ENCODE measurements around the gene EID2. TPM values are rescaled to one million over a fixed set of nuclear protein-coding genes. Genes with fewer than 3 reads are reported as not detected.

Gene EID2
- total RNA-seq, result 7.9 and 16.6 TPM in 2 replicates

DNA sequence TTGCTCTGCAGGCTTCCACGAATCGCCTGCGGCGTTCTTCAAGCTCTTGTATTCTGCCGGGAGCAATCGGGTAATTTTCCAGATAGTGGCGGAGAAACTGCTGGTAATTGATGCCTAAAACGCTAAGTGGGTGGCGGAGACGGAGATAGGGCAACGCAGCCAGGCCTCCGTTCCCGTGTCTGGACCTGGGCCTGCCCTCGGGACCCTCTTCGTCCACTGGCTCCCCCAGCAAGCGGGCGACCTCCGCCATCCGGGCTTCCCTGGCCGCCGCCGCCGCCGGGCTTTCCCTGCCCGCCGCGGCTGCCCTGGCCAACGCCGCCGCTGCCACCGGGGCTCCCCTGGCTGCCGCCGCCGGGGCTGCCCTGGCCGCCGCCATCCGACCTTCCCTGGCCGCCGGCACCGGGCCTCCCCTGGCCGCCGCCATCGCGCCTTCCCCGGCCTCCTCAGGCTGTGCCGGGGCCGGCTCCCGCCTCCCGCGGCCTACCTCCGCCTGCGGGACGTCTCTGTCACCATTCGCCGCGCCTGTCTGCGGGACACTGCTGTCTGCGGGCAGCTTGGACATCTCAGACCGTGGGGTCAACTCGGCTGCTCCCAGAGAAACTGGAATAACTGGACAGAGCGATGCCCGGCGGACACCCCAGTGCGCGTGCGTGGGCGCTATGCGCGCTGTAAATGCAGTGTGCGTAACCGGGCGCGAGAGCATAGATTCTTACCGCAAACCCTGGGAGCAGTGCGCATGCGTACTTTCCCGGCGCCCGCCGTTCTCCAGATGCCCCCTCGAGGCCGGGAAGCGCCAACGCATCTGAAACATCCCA is at the start of gene EID2:
TSS of gene EID2 (minus strand) at position 644 of the 815 bp plus-strand sequence. CDS start at position 562, 82 bp downstream.

DNA sequence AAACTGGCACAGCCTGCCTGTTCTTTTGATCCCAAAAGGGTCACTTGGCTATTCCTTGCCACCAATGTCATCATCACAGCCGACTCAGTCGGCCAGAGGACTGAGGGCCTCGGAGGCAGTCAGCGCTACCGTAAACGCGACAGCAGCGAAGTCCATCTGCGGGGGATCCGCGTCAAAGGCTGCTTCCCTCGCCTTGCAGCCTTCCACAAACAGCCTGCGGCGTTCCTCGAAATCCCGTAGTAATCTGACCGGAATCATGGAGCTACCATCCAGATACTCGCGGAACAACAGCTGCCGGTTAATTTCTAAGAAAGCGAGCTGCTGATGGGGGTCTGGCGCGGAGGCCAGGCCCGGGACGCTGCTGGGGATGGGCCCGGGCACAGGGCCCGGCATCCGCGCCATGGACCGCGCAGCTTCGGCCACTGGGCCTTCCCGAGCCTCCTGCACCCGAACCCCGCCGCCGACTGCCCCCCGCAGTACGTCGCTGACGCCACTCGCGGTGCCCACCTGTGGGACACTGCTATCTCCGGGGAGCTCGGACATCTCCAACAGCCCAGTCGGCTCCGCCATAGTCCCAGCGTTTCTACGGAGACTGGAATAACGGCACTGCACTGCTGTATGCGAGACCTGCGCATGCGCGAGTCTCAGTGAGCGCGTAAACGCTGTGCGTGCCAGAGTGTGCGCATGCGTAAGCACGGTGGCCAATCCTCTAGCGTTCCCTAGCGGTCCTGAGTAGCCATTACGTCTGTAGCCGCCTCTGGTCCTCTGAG is 7.5 kb downstream of the EID2 start, which contains the start of gene EID2B:
TSS of gene EID2B (minus strand) at position 620 of the 770 bp plus-strand sequence. CDS start at position 570, 50 bp downstream.

DNA sequence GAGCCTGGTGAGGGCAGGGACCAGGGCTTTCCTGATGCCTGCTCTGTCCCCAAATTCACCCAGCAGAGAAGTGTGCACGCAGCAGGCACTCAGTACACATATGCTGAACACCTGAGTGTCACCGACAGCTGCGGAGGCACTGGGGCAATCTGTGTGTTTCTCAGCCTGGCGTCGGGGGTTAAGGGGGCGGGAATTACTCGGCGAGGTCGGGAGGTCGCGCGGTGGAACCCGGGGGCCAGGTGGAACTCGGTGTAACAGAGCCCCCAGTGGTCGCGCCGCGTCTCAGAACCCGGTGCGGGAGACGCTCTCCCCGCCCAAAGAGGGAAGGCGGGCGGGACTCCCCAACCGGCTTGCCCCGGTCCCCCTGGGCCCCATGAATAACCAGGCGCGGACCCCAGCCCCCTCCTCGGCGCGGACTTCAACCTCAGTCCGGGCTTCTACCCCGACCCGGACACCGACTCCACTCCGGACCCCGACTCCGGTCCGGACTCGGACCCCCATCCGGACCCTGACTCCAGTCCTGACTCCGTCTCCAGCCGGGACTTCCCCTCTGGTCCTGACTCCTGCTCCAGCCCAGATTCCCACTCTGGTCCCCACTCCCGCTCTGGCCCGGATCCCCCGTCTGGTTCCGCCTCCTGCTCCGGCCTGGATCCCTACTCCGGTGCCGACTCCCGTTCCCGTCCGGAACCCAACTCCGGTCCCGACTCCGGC is 25.0 kb downstream of the EID2 start, which contains the start of gene SELENOV:
TSS of gene SELENOV (plus strand) at position 300 of the 711 bp plus-strand sequence. CDS start at position 374, 74 bp downstream.

DNA sequence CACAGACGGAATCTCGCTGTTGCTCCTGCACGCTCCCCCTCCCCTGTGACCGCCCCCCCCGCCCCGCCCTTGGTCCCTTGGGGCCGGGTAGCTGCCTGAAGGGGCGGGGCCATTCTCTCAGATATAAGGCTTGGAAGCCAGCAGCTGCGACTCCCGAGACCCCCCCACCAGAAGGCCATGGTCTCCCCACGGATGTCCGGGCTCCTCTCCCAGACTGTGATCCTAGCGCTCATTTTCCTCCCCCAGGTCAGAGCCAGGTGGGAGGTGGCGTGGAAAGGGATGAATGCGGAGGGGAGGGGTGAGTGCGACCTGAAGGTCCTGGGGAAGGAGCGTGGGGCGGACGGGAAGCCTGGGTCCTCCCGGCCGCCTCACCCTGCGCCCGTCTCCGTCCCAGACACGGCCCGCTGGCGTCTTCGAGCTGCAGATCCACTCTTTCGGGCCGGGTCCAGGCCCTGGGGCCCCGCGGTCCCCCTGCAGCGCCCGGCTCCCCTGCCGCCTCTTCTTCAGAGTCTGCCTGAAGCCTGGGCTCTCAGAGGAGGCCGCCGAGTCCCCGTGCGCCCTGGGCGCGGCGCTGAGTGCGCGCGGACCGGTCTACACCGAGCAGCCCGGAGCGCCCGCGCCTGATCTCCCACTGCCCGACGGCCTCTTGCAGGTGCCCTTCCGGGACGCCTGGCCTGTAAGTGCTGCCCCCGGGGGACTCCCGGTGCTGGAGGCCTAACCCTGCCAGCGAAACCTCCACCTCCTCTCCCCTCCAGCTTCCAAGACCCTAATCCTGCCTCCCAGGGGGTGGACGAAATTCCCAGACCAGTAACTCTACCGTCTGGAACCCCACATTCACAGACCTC is 40.9 kb downstream of the EID2 start, which contains the start of gene DLL3:
TSS of gene DLL3 (plus strand) at position 150 of the 845 bp plus-strand sequence. CDS start at position 178, 28 bp downstream.

Other genes with a start within 250 kb of the EID2 start
- not detected in 2 replicates for gene IFNL1, start 243.8 kb downstream of the EID2 start, total RNA-seq
- 0.05 and 0.28 TPM in 2 replicates for gene LRFN1, start 219.3 kb downstream of the EID2 start, total RNA-seq
- gene GMFG, start 204.1 kb downstream of the EID2 start, total RNA-seq, result 0.71 TPM in 1 of 2 replicates, not detected in the other
- 50.6 and 63.3 TPM in 2 replicates for gene SAMD4B, start 197.7 kb downstream of the EID2 start, total RNA-seq
- gene PAF1, start 149.1 kb downstream of the EID2 start, total RNA-seq, result 42.3 and 52.8 TPM in 2 replicates
- 18.8 and 22.2 TPM in 2 replicates for gene MED29, start 148.8 kb downstream of the EID2 start, total RNA-seq
- gene ZFP36, start 133.3 kb downstream of the EID2 start, total RNA-seq, result 43.6 and 79.2 TPM in 2 replicates
- gene PLEKHG2, start 127.5 kb downstream of the EID2 start, total RNA-seq, result 22.6 and 30.9 TPM in 2 replicates
- 1,883 and 2,869 TPM in 2 replicates for gene RPS16, start 104.2 kb downstream of the EID2 start, total RNA-seq
- 57.2 and 82.5 TPM in 2 replicates for gene SUPT5H, start 94.6 kb downstream of the EID2 start, total RNA-seq
- 98.2 and 103 TPM in 2 replicates for gene TIMM50, start 59.3 kb downstream of the EID2 start, total RNA-seq
- 1.3 and 1.4 TPM in 2 replicates for gene DLL3, start 41.2 kb downstream of the EID2 start, total RNA-seq
- not detected in 2 replicates for gene SELENOV, start 25.0 kb downstream of the EID2 start, total RNA-seq
- gene EID2B, start 7.3 kb downstream of the EID2 start, total RNA-seq, result 1.7 and 3.4 TPM in 2 replicates
- gene LGALS13, start 62.4 kb upstream of the EID2 start, total RNA-seq, result not detected in 2 replicates
- not detected in 2 replicates for gene LGALS16, start 115.8 kb upstream of the EID2 start, total RNA-seq
- gene LGALS14, start 164.3 kb upstream of the EID2 start, total RNA-seq, result not detected in 2 replicates
- not detected in 2 replicates for gene CLC, start 197.9 kb upstream of the EID2 start, total RNA-seq
- gene LEUTX, start 238.7 kb upstream of the EID2 start, total RNA-seq, result not detected in 2 replicates

All from airway epithelial cell (primary cell).